Right lobe of liver (tissue), 4 donors: ENCODE measurements around the gene OR52M1.

Experiments
- CTCF ChIP-seq, 4 donors: fragments of 200-600 bp in 3 of 4; fragments of 450-650 bp in 1 of 4; IDR thresholded peaks; one replicate each; pipeline versions ENCODE4 v1.5.1 to v1.8.0; 2016 to 2022; ENCODE audit warnings: antibody characterized with exemption in 4 of 4, mild to moderate bottlenecking in 2 of 4
- POLR2A ChIP-seq: fragments of 450-650 bp; IDR thresholded peaks from one replicate; pipeline ENCODE4 v1.6.1; 2017; ENCODE audit warnings: antibody characterized with exemption, mild to moderate bottlenecking
- donor health status: DM: no; HTN: no; CAD: no.
- donor health status: DM: no; HTN: no; CAD: no.
- donor health status: DM: no; HTN: yes; CAD: no.

GRCh38 chr11:4593739-4594138 lies 48.7 kb downstream of the OR52M1 start, which contains the start of gene OR52I1:
- no peak for TF ChIP-seq CTCF (IDR thresholded peaks at IDR 0.05)
- no peak for TF ChIP-seq POLR2A
